Measurements from ENCODE around the gene NECAB3.

GRCh38 chr20:33685328-33686099 lies 11.3 kb upstream of the NECAB3 start:
- TF ChIP-seq, protein P1, sequence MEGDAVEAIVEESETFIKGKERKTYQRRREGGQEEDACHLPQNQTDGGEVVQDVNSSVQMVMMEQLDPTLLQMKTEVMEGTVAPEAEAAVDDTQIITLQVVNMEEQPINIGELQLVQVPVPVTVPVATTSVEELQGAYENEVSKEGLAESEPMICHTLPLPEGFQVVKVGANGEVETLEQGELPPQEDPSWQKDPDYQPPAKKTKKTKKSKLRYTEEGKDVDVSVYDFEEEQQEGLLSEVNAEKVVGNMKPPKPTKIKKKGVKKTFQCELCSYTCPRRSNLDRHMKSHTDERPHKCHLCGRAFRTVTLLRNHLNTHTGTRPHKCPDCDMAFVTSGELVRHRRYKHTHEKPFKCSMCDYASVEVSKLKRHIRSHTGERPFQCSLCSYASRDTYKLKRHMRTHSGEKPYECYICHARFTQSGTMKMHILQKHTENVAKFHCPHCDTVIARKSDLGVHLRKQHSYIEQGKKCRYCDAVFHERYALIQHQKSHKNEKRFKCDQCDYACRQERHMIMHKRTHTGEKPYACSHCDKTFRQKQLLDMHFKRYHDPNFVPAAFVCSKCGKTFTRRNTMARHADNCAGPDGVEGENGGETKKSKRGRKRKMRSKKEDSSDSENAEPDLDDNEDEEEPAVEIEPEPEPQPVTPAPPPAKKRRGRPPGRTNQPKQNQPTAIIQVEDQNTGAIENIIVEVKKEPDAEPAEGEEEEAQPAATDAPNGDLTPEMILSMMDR (IDR thresholded peaks at IDR 0.05), result no peak
- TF ChIP-seq POLR2A (IDR thresholded peaks at IDR 0.05), result peak in 1 of 4 donors; percentile 2

All from esophagus squamous epithelium (tissue), 4 donors.